Heart left ventricle (tissue), 13 donors: ENCODE data around the gene CD209.

ENCODE experiments used
- POLR2A ChIP-seq, 2 donors: fragments of 450-650 bp; IDR thresholded peaks; one replicate each; pipeline ENCODE4 v1.6.1; 2017; ENCODE audit warnings: antibody characterized with exemption in 2 of 2, mild to moderate bottlenecking in 2 of 2, moderate library complexity in 2 of 2
- TF ChIP-seq, protein P1 (sequence below), 12 donors: fragments of 200-600 bp; sonication (generic) in 4 of 12; IDR thresholded peaks; one replicate each; pipeline versions ENCODE4 v1.5.0 to v1.8.0; 2018 to 2022; ENCODE audit warnings: antibody characterized with exemption in 12 of 12, mild to moderate bottlenecking in 5 of 12
- donor health status: ischemic (EF 13 %, LVEDD 7.1; RV severe dilation, severe dysfunction).
- donor health status: DM: no; HTN: yes; CAD: no.
- donor health status: DM: no; HTN: no; CAD: no.
- donor health status: ischemic (EF 25% LVEDD 6.9; RV normal size, moderate dysfunction).
- donor health status: ischemic (EF 25% LVEDD 5.7; RV mildly dilated, moderate dysfunction).
- donor health status: ischemic (EF 35%, LVEDD 5.7; RV mildly dilated, moderate dysfunction).
- donor health status: nonischemic (EF 11% LVEDD 7.7; RV severe dilation, severe dysfunction).
- donor health status: DM: yes; HTN: yes; CAD: no.
- donor health status: PGD.
- donor health status: ischemic (EF 29% LVEDD 5.4; RV normal size, mild dysfunction).
- donor health status: nonischemic (EF 23%, LVEDD 6.1; RV moderate dilation, normal function).

DNA sequence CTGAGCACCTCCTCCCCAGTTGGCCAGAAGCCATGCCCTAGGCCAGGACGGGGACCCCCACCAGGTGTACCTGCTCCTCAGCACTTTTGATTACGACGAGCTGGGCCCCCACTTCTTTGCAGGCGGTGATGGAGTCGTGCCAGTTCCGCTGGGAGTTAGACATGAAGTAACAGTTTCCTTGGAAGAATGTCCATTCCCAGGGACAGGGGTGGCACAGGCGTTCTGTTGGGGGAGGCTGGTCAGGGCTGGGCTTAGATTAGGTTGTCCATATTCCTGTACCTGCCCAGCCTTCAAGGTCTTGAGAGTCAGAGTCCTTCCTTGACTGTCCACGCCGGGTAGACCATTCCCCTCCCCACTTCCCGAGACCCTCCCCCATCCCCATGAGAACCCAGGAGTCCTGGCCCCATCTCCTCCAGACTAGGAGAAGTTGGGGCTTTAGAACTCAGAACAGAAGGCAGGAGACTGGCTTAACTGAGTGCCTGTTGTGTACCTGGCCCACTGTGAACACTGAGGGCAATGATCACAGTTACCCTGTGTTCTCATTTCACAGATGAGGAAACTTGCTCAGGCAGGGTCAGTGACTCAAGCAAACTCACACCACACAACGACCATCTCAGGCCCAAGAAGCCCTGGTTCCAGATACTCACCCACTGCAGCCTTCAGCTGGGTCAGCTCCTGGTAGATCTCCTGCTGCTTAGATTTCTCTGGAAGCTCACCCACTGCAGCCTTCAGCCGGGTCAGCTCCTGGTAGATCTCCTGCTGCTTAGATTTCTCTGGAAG lies 2.3 kb downstream of the CD209 start:
- TF ChIP-seq, protein P1, sequence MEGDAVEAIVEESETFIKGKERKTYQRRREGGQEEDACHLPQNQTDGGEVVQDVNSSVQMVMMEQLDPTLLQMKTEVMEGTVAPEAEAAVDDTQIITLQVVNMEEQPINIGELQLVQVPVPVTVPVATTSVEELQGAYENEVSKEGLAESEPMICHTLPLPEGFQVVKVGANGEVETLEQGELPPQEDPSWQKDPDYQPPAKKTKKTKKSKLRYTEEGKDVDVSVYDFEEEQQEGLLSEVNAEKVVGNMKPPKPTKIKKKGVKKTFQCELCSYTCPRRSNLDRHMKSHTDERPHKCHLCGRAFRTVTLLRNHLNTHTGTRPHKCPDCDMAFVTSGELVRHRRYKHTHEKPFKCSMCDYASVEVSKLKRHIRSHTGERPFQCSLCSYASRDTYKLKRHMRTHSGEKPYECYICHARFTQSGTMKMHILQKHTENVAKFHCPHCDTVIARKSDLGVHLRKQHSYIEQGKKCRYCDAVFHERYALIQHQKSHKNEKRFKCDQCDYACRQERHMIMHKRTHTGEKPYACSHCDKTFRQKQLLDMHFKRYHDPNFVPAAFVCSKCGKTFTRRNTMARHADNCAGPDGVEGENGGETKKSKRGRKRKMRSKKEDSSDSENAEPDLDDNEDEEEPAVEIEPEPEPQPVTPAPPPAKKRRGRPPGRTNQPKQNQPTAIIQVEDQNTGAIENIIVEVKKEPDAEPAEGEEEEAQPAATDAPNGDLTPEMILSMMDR (IDR thresholded peaks at IDR 0.05), result no peak
- no peak for TF ChIP-seq POLR2A (IDR thresholded peaks at IDR 0.05)
